ENCODE data around the gene IFT80. TPM values are rescaled to one million over a fixed set of nuclear protein-coding genes. Genes with fewer than 3 reads are reported as not detected.

Gene IFT80
- polyA plus RNA-seq, 3 donors: 1.3 to 7.7 (median 1.4) TPM

GRCh38 chr3:160218136-160218535 is 180.9 kb downstream of the IFT80 start:
- Histone ChIP-seq H3K9me3 (replicated peaks in 1 of 2; ENCODE audit: control insufficient read depth in 1 of 2, insufficient read depth in 1 of 2, low read length in 2 of 2) (no peaks in the 10 kb centered on the region), H3K4me1 (ENCODE audit: control insufficient read depth in 1 of 2, insufficient read depth in 2 of 2, low read length in 2 of 2) (no peaks in the 10 kb centered on the region), H3K27me3 (ENCODE audit: control insufficient read depth in 2 of 2, insufficient read depth in 2 of 2, low read length in 2 of 2) (peaks cover 2 to 5% of the 10 kb centered on the region in 2 donors), H3K36me3 (replicated peaks in 1 of 2; ENCODE audit: control insufficient read depth in 1 of 2, insufficient read depth in 2 of 2, low read length in 2 of 2) (no peaks in the 10 kb centered on the region), H3K4me2 (replicated peaks; ENCODE audit: extremely low read depth, low read length, poor library complexity, severe bottlenecking) (no peak overlapping the region), H3K27ac (ENCODE audit: low read depth in 1 of 2, low read length in 2 of 2) (no peak overlapping the region), H3K79me2 (ENCODE audit: insufficient read depth, low read length) (no peaks in the 10 kb centered on the region), H2AFZ (ENCODE audit: insufficient read depth, low read depth, low read length, poor library complexity, severe bottlenecking) (no peak overlapping the region), H3K4me3 (replicated peaks in 1 of 3; ENCODE audit: low read depth in 2 of 3, low read length in 3 of 3) (no peak overlapping the region), H3K9ac (ENCODE audit: insufficient read depth, low read length, poor library complexity, severe bottlenecking) (no peak overlapping the region), H4K20me1 (ENCODE audit: insufficient read depth, low read length) (no peaks in the 10 kb centered on the region)
- Mint-ChIP-seq H3K4me1 (peaks cover 2% of the 10 kb centered on the region), H3K9me3 (no peaks in the 10 kb centered on the region), H3K36me3 (no peaks in the 10 kb centered on the region), H3K27ac (peak overlapping the region in 1 of 7 donors; percentile 6), H3K27me3 (ENCODE audit: low read depth in 3 of 3) (peaks cover 3 to 8% (median 5%) of the 10 kb centered on the region in 3 donors), H3K4me3 (no peak overlapping the region)
- TF ChIP-seq CTCF (IDR thresholded peaks at IDR 0.05): no peak
- no peak for DNase-seq
- intact Hi-C loops (cut with micrococcal nuclease): loop anchor here (10.0 kb wide), 1 partner anchor 183 kb away; no protein-coding TSS in a partner anchor
- WGBS (ENCODE audit: insufficient coverage): 86% methylated on average over 1 of the region's 3 CpGs

- H3K27ac Mint-ChIP-seq: no peak overlapping the region
- no peak overlapping the region for H3K27ac ChIP-seq (ENCODE audit: low read depth in 1 of 2, low read length in 2 of 2)
Measured at GRCh38 chr3:160217675-160218074, 181.3 kb downstream of the IFT80 start.

More at GRCh38 chr3:160217675-160218074, 181.3 kb downstream of the IFT80 start:
- Histone ChIP-seq H3K4me1 (ENCODE audit: control insufficient read depth in 1 of 2, insufficient read depth in 2 of 2, low read length in 2 of 2) (no peaks in the 10 kb centered on the region), H3K9ac (ENCODE audit: insufficient read depth, low read length, poor library complexity, severe bottlenecking) (no peak overlapping the region), H3K9me3 (replicated peaks in 1 of 2; ENCODE audit: control insufficient read depth in 1 of 2, insufficient read depth in 1 of 2, low read length in 2 of 2) (no peaks in the 10 kb centered on the region), H2AFZ (ENCODE audit: insufficient read depth, low read depth, low read length, poor library complexity, severe bottlenecking) (no peak overlapping the region), H3K4me3 (replicated peaks in 1 of 3; ENCODE audit: low read depth in 2 of 3, low read length in 3 of 3) (no peak overlapping the region), H3K4me2 (replicated peaks; ENCODE audit: extremely low read depth, low read length, poor library complexity, severe bottlenecking) (no peak overlapping the region), H3K36me3 (replicated peaks in 1 of 2; ENCODE audit: control insufficient read depth in 1 of 2, insufficient read depth in 2 of 2, low read length in 2 of 2) (no peaks in the 10 kb centered on the region), H4K20me1 (ENCODE audit: insufficient read depth, low read length) (no peaks in the 10 kb centered on the region), H3K79me2 (ENCODE audit: insufficient read depth, low read length) (no peaks in the 10 kb centered on the region), H3K27me3 (ENCODE audit: control insufficient read depth in 2 of 2, insufficient read depth in 2 of 2, low read length in 2 of 2) (peaks cover 0 to 2% of the 10 kb centered on the region in 2 donors)
- 86% methylated on average over 1 of the region's 4 CpGs for WGBS (ENCODE audit: insufficient coverage)
- no peaks in the 10 kb centered on the region for H3K36me3 Mint-ChIP-seq
- no peak overlapping the region for H3K4me3 Mint-ChIP-seq
- peaks cover under 1 to 4% (median 2%) of the 10 kb centered on the region in 3 donors for H3K27me3 Mint-ChIP-seq (ENCODE audit: low read depth in 3 of 3)
- DNase-seq: no peak
- no peaks in the 10 kb centered on the region for H3K9me3 Mint-ChIP-seq
- intact Hi-C loops (cut with micrococcal nuclease): loop anchor here (10.0 kb wide), 1 partner anchor 183 kb away; no protein-coding TSS in a partner anchor
- no peak for TF ChIP-seq CTCF (IDR thresholded peaks at IDR 0.05)
- H3K4me1 Mint-ChIP-seq: no peaks in the 10 kb centered on the region
